Fibroblast of lung (primary cell): Measurements from ENCODE around the gene TRMT11.

ENCODE experiments used
- CTCF ChIP-seq, 2 donors: IDR thresholded peaks in 1 of 2; conservative IDR thresholded peaks in 1 of 2; 1 replicate in 1 of 2; 2 replicates in 1 of 2; pipeline ENCODE4 v1.5.1; 2011 to 2012; ENCODE audit warnings: low read length in 2 of 2, control low read depth in 1 of 2, inconsistent platforms in 1 of 2, low read depth in 1 of 2, mild to moderate bottlenecking in 1 of 2
- EZH2 ChIP-seq: IDR thresholded peaks from 2 replicates; pipeline ENCODE4 v1.5.1; 2012; ENCODE audit warnings: low read length, control low read depth, mild to moderate bottlenecking; ENCODE audit errors: missing control alignments

- TF ChIP-seq CTCF (conservative IDR thresholded peaks at IDR 0.05 in 1 of 2, IDR thresholded peaks at IDR 0.05 in 1 of 2; ENCODE audit: low read depth in 1 of 2, low read length in 2 of 2) (no peak), EZH2 (no peak)
These were observed 36.0 kb upstream of the TRMT11 start for GRCh38 chr6:125950293-125950692.
